A549 (cell line): ENCODE results near the gene NALCN. TPM values are rescaled to one million over a fixed set of nuclear protein-coding genes. Genes with fewer than 3 reads are reported as not detected.

ENCODE experiments used
- ATAC-seq, 2 experiments: fragments of 200-7000 bp in 1 of 2; fragments of >200 bp in 1 of 2; cut with Nextera tagmentation in 1 of 2; cut with Tn5 transposase in 1 of 2; 3 replicates each; pipeline versions ENCODE4 v1.8.0 to v1.9.1; 2018 to 2020; ENCODE audit warnings: mild to moderate bottlenecking in 1 of 2, moderate library complexity in 1 of 2
- CTCF ChIA-PET: fragments of 300-600 bp; sonication (Branson Sonifier 250); formaldehyde crosslinking; extraction: SDS; loops from one replicate; lab custom pipeline; 2021; ENCODE audit warnings: antibody characterized with exemption, inconsistent platforms; lab: Yijun Ruan, JAX
- POLR2A ChIA-PET: fragments of 350-600 bp; formaldehyde crosslinking; extraction: SDS; loops from one replicate; lab custom pipeline; 2021; ENCODE audit warnings: antibody characterized with exemption, inconsistent platforms; lab: Yijun Ruan, JAX
- DNase-seq, 2 experiments: peaks; one replicate each; pipeline versions ENCODE4 v3.0.0 to v3.0.0-alpha.2; 2011 to 2016; ENCODE audit warnings: low read depth in 1 of 2, low spot score in 1 of 2
- FAIRE-seq: peaks from 2 replicates; lab custom pipeline; 2011; peaks lifted over from hg19 to GRCh38; lab: Jason Lieb, UNC
- H3K27ac ChIP-seq, 2 experiments: fragments of >200 bp; sonication (Bioruptor Twin); formaldehyde crosslinking; 3 replicates each; pipeline ENCODE4 v1.5.1; 2016 to 2017
- H3K4me1 ChIP-seq: fragments of >200 bp; sonication (Bioruptor Twin); formaldehyde crosslinking; 3 replicates; pipeline ENCODE4 v1.6.1; 2016
- H3K4me2 ChIP-seq: fragments of >200 bp; sonication (Bioruptor Twin); formaldehyde crosslinking; 3 replicates; pipeline ENCODE4 v1.6.1; 2016
- H3K4me3 ChIP-seq: fragments of >200 bp; sonication (Bioruptor Twin); formaldehyde crosslinking; 3 replicates; pipeline ENCODE4 v1.5.1; 2016
- H3K9me3 ChIP-seq: fragments of >200 bp; sonication (Bioruptor Twin); formaldehyde crosslinking; 3 replicates; pipeline ENCODE4 v1.6.1; 2016
- CBX2 ChIP-seq: fragments of 200-600 bp; sonication (generic); IDR thresholded peaks from 2 replicates; pipeline ENCODE4 v1.6.1; 2016; ENCODE audit warnings: low read depth, mild to moderate bottlenecking, borderline replicate concordance
- CHD2 ChIP-seq: fragments of 150-350 bp; IDR thresholded peaks from 2 replicates; pipeline ENCODE4 v1.6.1; 2014; ENCODE audit warnings: low read length; ENCODE audit not compliant: partially characterized antibody
- CHD4 ChIP-seq: fragments of 200-600 bp; sonication (generic); IDR thresholded peaks from 2 replicates; pipeline ENCODE4 v1.6.1; 2016; ENCODE audit warnings: antibody characterized with exemption, mild to moderate bottlenecking, borderline replicate concordance
- EHMT2 ChIP-seq: fragments of 200-600 bp; sonication (generic); IDR thresholded peaks from 2 replicates; pipeline ENCODE4 v1.6.1; 2016; ENCODE audit warnings: antibody characterized with exemption, low read depth, mild to moderate bottlenecking, moderate library complexity
- ESRRA ChIP-seq: fragments of 150-350 bp; IDR thresholded peaks from 2 replicates; pipeline ENCODE4 v1.6.1; 2014; ENCODE audit warnings: mild to moderate bottlenecking, low read length, borderline replicate concordance
- FOSB ChIP-seq: fragments of 250-450 bp; sonication (Bioruptor Pico); IDR thresholded peaks from 2 replicates; pipeline ENCODE4 v1.5.0; 2020; ENCODE audit warnings: mild to moderate bottlenecking, moderate library complexity
- FOXS1 ChIP-seq: fragments of 250-450 bp; sonication (Bioruptor Pico); IDR thresholded peaks from 2 replicates; pipeline ENCODE4 v1.5.0; 2020; ENCODE audit warnings: mild to moderate bottlenecking, moderate library complexity
- GATA3 ChIP-seq: IDR thresholded peaks from 2 replicates; pipeline ENCODE4 v1.6.1; 2012; ENCODE audit warnings: borderline replicate concordance
- HDAC2 ChIP-seq: fragments of 200-600 bp; sonication (generic); IDR thresholded peaks from 2 replicates; pipeline ENCODE4 v1.6.1; 2016
- HES2 ChIP-seq: fragments of >200 bp; sonication (Bioruptor Twin); formaldehyde crosslinking; IDR thresholded peaks from 2 replicates; pipeline ENCODE4 v1.6.1; 2016
- HOXB13 ChIP-seq: fragments of 250-450 bp; sonication (Bioruptor Pico); IDR thresholded peaks from 2 replicates; pipeline ENCODE4 v1.5.0; 2020; ENCODE audit warnings: low read depth, mild to moderate bottlenecking, moderate library complexity
- JUNB ChIP-seq: fragments of >200 bp; sonication (Bioruptor Twin); formaldehyde crosslinking; IDR thresholded peaks from 2 replicates; pipeline ENCODE4 v1.6.1; 2016
- MAX ChIP-seq: IDR thresholded peaks from 2 replicates; pipeline ENCODE4 v1.6.1; 2012
- MYC ChIP-seq: IDR thresholded peaks from 2 replicates; pipeline ENCODE4 v1.6.1; 2012; ENCODE audit warnings: mild to moderate bottlenecking, inconsistent platforms, low read length, improper control_type of control experiment, borderline replicate concordance
- NR3C1 ChIP-seq: fragments of >200 bp; sonication (Bioruptor Twin); formaldehyde crosslinking; IDR thresholded peaks from 3 replicates; pipeline ENCODE4 v1.6.1; 2017
- POLR2A ChIP-seq: IDR thresholded peaks from 2 replicates; pipeline ENCODE4 v1.6.1; 2012; ENCODE audit warnings: mild to moderate bottlenecking, low read length
- POLR2AphosphoS2 ChIP-seq: conservative IDR thresholded peaks from 2 replicates; pipeline ENCODE4 v1.6.1; 2012; ENCODE audit warnings: low read length, improper control_type of control experiment, inconsistent platforms
- RCOR1 ChIP-seq: fragments of 150-350 bp; IDR thresholded peaks from 2 replicates; pipeline ENCODE4 v1.6.1; 2014; ENCODE audit warnings: antibody characterized with exemption, low read length, low read depth
- REST ChIP-seq: fragments of 200-600 bp; sonication (generic); IDR thresholded peaks from 2 replicates; pipeline ENCODE4 v1.6.1; 2016; ENCODE audit warnings: antibody characterized with exemption, mild to moderate bottlenecking, moderate library complexity
- RFX5 ChIP-seq: fragments of 450-650 bp; IDR thresholded peaks from 2 replicates; pipeline ENCODE4 v1.7.1; 2014; ENCODE audit warnings: antibody characterized with exemption, mild to moderate bottlenecking, moderate library complexity
- SREBF2 ChIP-seq: fragments of 450-650 bp; IDR thresholded peaks from 2 replicates; pipeline ENCODE4 v1.6.1; 2014; ENCODE audit warnings: mild to moderate bottlenecking, moderate library complexity
- USF2 ChIP-seq: fragments of 450-650 bp; IDR thresholded peaks from 2 replicates; pipeline ENCODE4 v1.6.1; 2014; ENCODE audit warnings: antibody characterized with exemption
- ZFP36 ChIP-seq: fragments of 450-650 bp; IDR thresholded peaks from 2 replicates; pipeline ENCODE4 v1.6.1; 2014; ENCODE audit warnings: borderline replicate concordance; ENCODE audit not compliant: partially characterized antibody
- ZNF302 ChIP-seq: fragments of 250-450 bp; sonication (Bioruptor Pico); IDR thresholded peaks from 2 replicates; pipeline ENCODE4 v1.9.0; 2021; ENCODE audit warnings: inconsistent platforms, mild to moderate bottlenecking, moderate library complexity
- WGBS: methylation state at CpG from one replicate; pipeline ENCODE4 v1.1.6; 2017; ENCODE audit errors: missing lambda C conversion rate; 5-methylcytosine and 5-hydroxymethylcytosine counted together
- polyA plus RNA-seq, 4 experiments: library from polyadenylated mRNA; depleted of rRNA in 3 of 4; stranded (reverse); fragments of >200 nt; fragmentation: RNase III in 1 of 4; extraction: RNeasy Plus Mini Kit Qiagen cat#74134 plus additional on column Dnase treatment in 1 of 4; gene quantifications; 2 replicates in 3 of 4; 3 replicates in 1 of 4; pipeline ENCODE4 v1.2.3, GENCODE V29; 2011 to 2017
- TF ChIP-seq, protein P1 (sequence below): fragments of 150-350 bp; IDR thresholded peaks from 2 replicates; pipeline ENCODE4 v1.6.1; 2014; ENCODE audit warnings: low read depth, mild to moderate bottlenecking, low read length
- TF ChIP-seq, protein P2 (sequence below): fragments of 250-450 bp; sonication (Bioruptor Pico); IDR thresholded peaks from 2 replicates; pipeline ENCODE4 v1.5.0; 2020; ENCODE audit warnings: low read depth, mild to moderate bottlenecking, moderate library complexity

NALCN gene
- polyA plus RNA-seq, 2 of the 4 experiments (the other 2 are of a cell fraction) = 1.8 to 4.9 TPM

DNA sequence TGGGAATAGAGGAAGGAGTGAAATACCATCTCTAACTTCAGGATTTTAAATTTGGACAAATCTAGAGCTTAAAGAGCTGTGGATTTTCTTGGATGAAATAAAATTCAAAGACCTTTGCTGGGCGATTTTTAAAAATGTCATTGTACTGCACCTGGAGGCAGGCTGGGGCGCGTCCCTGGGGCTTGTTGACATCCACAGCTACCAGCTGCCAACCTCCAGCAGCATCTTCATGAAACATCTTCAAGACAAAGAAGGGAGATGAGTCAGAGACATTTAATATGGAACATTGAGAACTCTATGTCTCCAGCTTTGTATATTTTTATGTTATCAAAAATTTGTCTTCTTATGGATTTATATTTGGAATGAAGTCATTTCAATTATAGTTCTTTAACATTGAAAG, 132.5 kb downstream of the NALCN start (continued):
- TF ChIP-seq REST (no peak), HES2 (no peak)

DNA sequence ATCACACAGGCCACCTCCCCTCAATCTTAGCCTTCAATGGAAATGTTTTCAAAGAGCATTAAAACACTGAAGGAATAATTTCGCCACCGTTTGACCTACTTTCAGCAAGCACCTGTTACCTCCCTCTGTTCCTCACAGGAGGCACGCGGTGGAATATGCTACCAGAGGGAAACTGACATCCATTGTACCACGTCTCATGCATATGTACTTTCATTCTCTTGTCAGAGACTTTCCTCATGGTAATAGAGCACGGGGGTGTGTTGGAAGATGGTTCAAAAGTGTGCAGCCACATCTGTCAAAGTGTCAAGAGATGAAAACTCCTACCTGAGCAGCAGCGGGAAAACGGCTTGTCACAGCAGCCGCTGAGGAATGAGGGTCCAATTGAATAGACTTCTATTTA, 143.4 kb downstream of the NALCN start:
- FAIRE-seq (no peak), DNase-seq (no peak), ATAC-seq (no peak)
- ChIA-PET CTCF (no interaction called here), POLR2A (no interaction called here)
- TF ChIP-seq POLR2AphosphoS2 = no peak
- TF ChIP-seq JUNB = no peak
- no peak for TF ChIP-seq ZFP36
- TF ChIP-seq USF2 = no peak
- TF ChIP-seq GATA3 = no peak
- no peak for TF ChIP-seq RFX5
- TF ChIP-seq, protein P1, sequence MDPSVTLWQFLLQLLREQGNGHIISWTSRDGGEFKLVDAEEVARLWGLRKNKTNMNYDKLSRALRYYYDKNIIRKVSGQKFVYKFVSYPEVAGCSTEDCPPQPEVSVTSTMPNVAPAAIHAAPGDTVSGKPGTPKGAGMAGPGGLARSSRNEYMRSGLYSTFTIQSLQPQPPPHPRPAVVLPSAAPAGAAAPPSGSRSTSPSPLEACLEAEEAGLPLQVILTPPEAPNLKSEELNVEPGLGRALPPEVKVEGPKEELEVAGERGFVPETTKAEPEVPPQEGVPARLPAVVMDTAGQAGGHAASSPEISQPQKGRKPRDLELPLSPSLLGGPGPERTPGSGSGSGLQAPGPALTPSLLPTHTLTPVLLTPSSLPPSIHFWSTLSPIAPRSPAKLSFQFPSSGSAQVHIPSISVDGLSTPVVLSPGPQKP = no peak
- no peak for TF ChIP-seq CHD4
- TF ChIP-seq RCOR1 = no peak
- TF ChIP-seq EHMT2 = no peak
- TF ChIP-seq, protein P2, sequence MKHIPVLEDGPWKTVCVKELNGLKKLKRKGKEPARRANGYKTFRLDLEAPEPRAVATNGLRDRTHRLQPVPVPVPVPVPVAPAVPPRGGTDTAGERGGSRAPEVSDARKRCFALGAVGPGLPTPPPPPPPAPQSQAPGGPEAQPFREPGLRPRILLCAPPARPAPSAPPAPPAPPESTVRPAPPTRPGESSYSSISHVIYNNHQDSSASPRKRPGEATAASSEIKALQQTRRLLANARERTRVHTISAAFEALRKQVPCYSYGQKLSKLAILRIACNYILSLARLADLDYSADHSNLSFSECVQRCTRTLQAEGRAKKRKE (CRISPR knock-in tag) = no peak
- no peak for TF ChIP-seq ESRRA
- TF ChIP-seq NR3C1 = no peak
- no peak for TF ChIP-seq CHD2
- TF ChIP-seq CBX2 = no peak
- no peak overlapping the region for H3K27ac ChIP-seq
- no peak overlapping the region for H3K4me2 ChIP-seq
- H3K4me1 ChIP-seq = no peaks in the 10 kb centered on the region
- H3K4me3 ChIP-seq = no peak overlapping the region
- 88% methylated on average over 9 of the region's 9 CpGs for WGBS
- H3K9me3 ChIP-seq = no peaks in the 10 kb centered on the region

DNA sequence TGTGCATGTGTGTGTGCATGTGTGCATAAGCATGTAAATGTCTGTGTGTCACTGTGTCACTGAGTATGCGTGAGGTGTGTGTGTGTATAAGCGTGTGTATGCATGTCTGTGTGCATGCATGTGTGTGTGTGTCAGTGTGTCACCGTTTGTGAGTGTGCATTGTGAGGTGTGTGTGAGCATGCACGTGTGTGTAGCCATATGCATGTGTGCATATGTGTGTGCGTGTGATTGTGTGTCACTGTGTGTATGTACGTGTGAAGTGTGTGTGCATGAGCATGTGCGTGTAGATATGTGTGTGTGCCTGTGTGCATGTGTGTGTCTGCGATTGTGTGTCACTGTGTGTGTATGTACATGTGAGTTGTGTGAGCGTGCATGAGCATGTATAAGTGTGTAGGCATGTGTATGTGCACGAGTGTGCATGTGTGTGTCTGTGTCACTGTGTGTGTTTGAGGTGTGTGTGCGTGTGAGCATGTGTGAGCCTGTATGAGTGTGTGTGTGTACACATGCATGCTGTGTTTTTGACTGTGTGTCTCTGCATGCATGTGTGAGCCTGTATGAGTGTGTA, 144.5 kb downstream of the NALCN start:
- H3K27ac ChIP-seq = no peak overlapping the region
- ATAC-seq (no peak), FAIRE-seq (no peak)
- POLR2A ChIA-PET = no interaction called here
- H3K4me1 ChIP-seq = no peaks in the 10 kb centered on the region
- H3K4me2 ChIP-seq = no peak overlapping the region
- no peak for TF ChIP-seq POLR2A
- TF ChIP-seq FOSB = no peak
- TF ChIP-seq MAX = no peak
- TF ChIP-seq MYC = no peak
- TF ChIP-seq CBX2 = no peak
- TF ChIP-seq SREBF2 = no peak
- TF ChIP-seq ESRRA = no peak
- TF ChIP-seq HDAC2 = no peak
- no peak for TF ChIP-seq HOXB13 (CRISPR knock-in tag)
- no peak for TF ChIP-seq GATA3
- TF ChIP-seq RFX5 = no peak
- TF ChIP-seq FOXS1 (CRISPR knock-in tag) = no peak
- no peak for TF ChIP-seq ZNF302 (CRISPR knock-in tag)
- TF ChIP-seq, all 56 proteins: peak for 0
- DNase-seq = no peak
- CTCF ChIA-PET = no interaction called here
- Histone ChIP-seq H3K9me3 (no peaks in the 10 kb centered on the region), H3K4me3 (no peak overlapping the region)
- 83% methylated on average over 11 of the region's 11 CpGs for WGBS
